Right lobe of liver (tissue), 4 donors: Measurements from ENCODE around the gene FPGS.

ENCODE experiments used
- CTCF ChIP-seq, 4 donors: fragments of 200-600 bp in 3 of 4; fragments of 450-650 bp in 1 of 4; IDR thresholded peaks; one replicate each; pipeline versions ENCODE4 v1.5.1 to v1.8.0; 2016 to 2022; ENCODE audit warnings: antibody characterized with exemption in 4 of 4, mild to moderate bottlenecking in 2 of 4
- POLR2A ChIP-seq: fragments of 450-650 bp; IDR thresholded peaks from one replicate; pipeline ENCODE4 v1.6.1; 2017; ENCODE audit warnings: antibody characterized with exemption, mild to moderate bottlenecking
- donor health status: DM: no; HTN: no; CAD: no.
- donor health status: DM: no; HTN: no; CAD: no.
- donor health status: DM: no; HTN: yes; CAD: no.

DNA sequence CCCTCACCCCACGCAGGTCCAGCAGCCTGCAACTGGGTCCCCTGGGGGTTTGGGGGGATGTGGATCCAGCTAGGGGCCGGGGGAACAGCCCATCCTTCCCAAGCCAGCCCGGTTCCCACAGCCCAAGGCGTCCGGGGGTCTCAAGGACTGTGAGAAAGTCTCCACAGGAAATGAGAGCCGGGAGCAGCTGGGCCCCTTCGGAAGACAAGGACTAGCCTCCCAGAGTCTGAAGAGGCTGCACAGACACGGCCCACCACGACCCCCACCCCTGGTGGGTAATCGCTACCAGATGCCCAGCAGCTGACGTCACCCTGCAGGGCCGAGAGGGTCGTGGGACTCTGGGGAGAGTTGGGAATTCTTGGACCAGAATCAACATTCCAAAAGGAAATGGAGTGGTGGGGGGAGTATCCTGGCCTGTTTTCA is 34.8 kb upstream of the FPGS start:
- TF ChIP-seq CTCF (IDR thresholded peaks at IDR 0.05): no peak
- TF ChIP-seq POLR2A: no peak
